HUES6 (cell line): ENCODE data around the gene STK33.

ENCODE experiments used
- H3K27ac ChIP-seq: 2 replicates; pipeline ENCODE4 v1.7.0; 2013; ENCODE audit warnings: low read depth, mild to moderate bottlenecking, low read length, inconsistent platforms
- H3K27me3 ChIP-seq: 2 replicates; pipeline ENCODE4 v1.6.1; 2013; ENCODE audit warnings: low read length; ENCODE audit not compliant: control insufficient read depth, insufficient read depth
- H3K36me3 ChIP-seq: 2 replicates; pipeline ENCODE4 v1.6.1; 2013; ENCODE audit warnings: low read length; ENCODE audit not compliant: control insufficient read depth, insufficient read depth
- H3K4me1 ChIP-seq: 2 replicates; pipeline ENCODE4 v1.6.1; 2013; ENCODE audit warnings: low read length; ENCODE audit not compliant: control insufficient read depth, insufficient read depth
- H3K4me3 ChIP-seq: 2 replicates; pipeline ENCODE4 v1.5.1; 2013; ENCODE audit warnings: low read depth, low read length
- H3K9ac ChIP-seq: one replicate; pipeline ENCODE4 v1.6.1; 2013; ENCODE audit warnings: mild to moderate bottlenecking, low read length
- H3K9me3 ChIP-seq: 2 replicates; pipeline ENCODE4 v1.6.1; 2013; ENCODE audit warnings: low read depth, low read length; ENCODE audit not compliant: control insufficient read depth, insufficient read depth

STK33 gene

GRCh38 chr11:8386134-8386864, 207.7 kb downstream of the STK33 start:
- Histone ChIP-seq H3K4me1 (peaks cover 30% of the 10 kb centered on the region), H3K9ac (no peak overlapping the region), H3K27ac (no peak overlapping the region), H3K27me3 (no peaks in the 10 kb centered on the region), H3K4me3 (no peak overlapping the region), H3K36me3 (no peaks in the 10 kb centered on the region), H3K9me3 (no peaks in the 10 kb centered on the region)

GRCh38 chr11:8384199-8384821, 209.7 kb downstream of the STK33 start:
- Histone ChIP-seq H3K27ac (no peak overlapping the region), H3K27me3 (no peaks in the 10 kb centered on the region), H3K36me3 (no peaks in the 10 kb centered on the region), H3K9ac (no peak overlapping the region), H3K9me3 (no peaks in the 10 kb centered on the region), H3K4me3 (no peak overlapping the region), H3K4me1 (peaks cover 24% of the 10 kb centered on the region)

- H3K27me3 ChIP-seq: no peaks in the 10 kb centered on the region
- H3K9ac ChIP-seq: no peak overlapping the region
- no peaks in the 10 kb centered on the region for H3K9me3 ChIP-seq
- peaks cover 17% of the 10 kb centered on the region for H3K4me1 ChIP-seq
- H3K27ac ChIP-seq: no peak overlapping the region
- no peaks in the 10 kb centered on the region for H3K36me3 ChIP-seq
- no peak overlapping the region for H3K4me3 ChIP-seq
Observed at GRCh38 chr11:8383627-8384026, 210.4 kb downstream of the STK33 start.

GRCh38 chr11:8383227-8383626, 210.8 kb downstream of the STK33 start:
- H3K9ac ChIP-seq: no peak overlapping the region
- no peak overlapping the region for H3K4me3 ChIP-seq
- no peaks in the 10 kb centered on the region for H3K36me3 ChIP-seq
- no peaks in the 10 kb centered on the region for H3K27me3 ChIP-seq
- H3K4me1 ChIP-seq: peaks cover 16% of the 10 kb centered on the region
- H3K9me3 ChIP-seq: no peaks in the 10 kb centered on the region
- no peak overlapping the region for H3K27ac ChIP-seq

- Histone ChIP-seq H3K27me3 (no peaks in the 10 kb centered on the region), H3K9me3 (no peaks in the 10 kb centered on the region), H3K4me3 (no peak overlapping the region), H3K36me3 (no peaks in the 10 kb centered on the region), H3K27ac (no peak overlapping the region), H3K9ac (no peak overlapping the region), H3K4me1 (peaks cover 16% of the 10 kb centered on the region)
Observed at GRCh38 chr11:8382436-8383053, 211.5 kb downstream of the STK33 start.

- peaks cover 12% of the 10 kb centered on the region for H3K4me1 ChIP-seq
- no peak overlapping the region for H3K9ac ChIP-seq
- H3K4me3 ChIP-seq: no peak overlapping the region
- no peaks in the 10 kb centered on the region for H3K27me3 ChIP-seq
- no peaks in the 10 kb centered on the region for H3K36me3 ChIP-seq
- H3K27ac ChIP-seq: no peak overlapping the region
- H3K9me3 ChIP-seq: no peaks in the 10 kb centered on the region
Observed at GRCh38 chr11:8381871-8382396, 212.1 kb downstream of the STK33 start.

GRCh38 chr11:8381343-8381742, 212.7 kb downstream of the STK33 start:
- Histone ChIP-seq H3K36me3 (no peaks in the 10 kb centered on the region), H3K27me3 (no peaks in the 10 kb centered on the region), H3K27ac (no peak overlapping the region)

GRCh38 chr11:8375932-8376331, 218.1 kb downstream of the STK33 start:
- Histone ChIP-seq H3K4me3 (no peak overlapping the region), H3K36me3 (no peaks in the 10 kb centered on the region), H3K27me3 (no peaks in the 10 kb centered on the region), H3K9me3 (peaks cover 4% of the 10 kb centered on the region; the same call in 1 of the 2 replicates), H3K4me1 (peaks cover 13% of the 10 kb centered on the region; the same call in 1 of the 2 replicates), H3K27ac (no peak overlapping the region), H3K9ac (no peak overlapping the region)

More at GRCh38 chr11:8381343-8381742, 212.7 kb downstream of the STK33 start:
- Histone ChIP-seq H3K4me1 (peaks cover 6% of the 10 kb centered on the region), H3K9me3 (no peaks in the 10 kb centered on the region), H3K4me3 (no peak overlapping the region), H3K9ac (no peak overlapping the region)

GRCh38 chr11:8375460-8375859, 218.6 kb downstream of the STK33 start:
- no peaks in the 10 kb centered on the region for H3K27me3 ChIP-seq
- H3K27ac ChIP-seq: no peak overlapping the region
- peaks cover 4% of the 10 kb centered on the region; the same call in 1 of the 2 replicates for H3K9me3 ChIP-seq
- no peak overlapping the region for H3K9ac ChIP-seq
- peaks cover 13% of the 10 kb centered on the region; the same call in 1 of the 2 replicates for H3K4me1 ChIP-seq
- no peaks in the 10 kb centered on the region for H3K36me3 ChIP-seq
- no peak overlapping the region for H3K4me3 ChIP-seq

- Histone ChIP-seq H3K27ac (no peak overlapping the region), H3K4me3 (no peak overlapping the region), H3K27me3 (no peaks in the 10 kb centered on the region), H3K9me3 (peaks cover 4% of the 10 kb centered on the region; the same call in 1 of the 2 replicates), H3K9ac (no peak overlapping the region), H3K4me1 (peaks cover 13% of the 10 kb centered on the region; the same call in 1 of the 2 replicates), H3K36me3 (no peaks in the 10 kb centered on the region)
Observed at GRCh38 chr11:8374716-8375115, 219.3 kb downstream of the STK33 start.
